Renal pelvis (tissue), 4 donors: ENCODE results near the gene TMEM117. TPM values are rescaled to one million over a fixed set of nuclear protein-coding genes. Genes with fewer than 3 reads are reported as not detected.

Experiments
- DNase-seq: peaks from one replicate; pipeline ENCODE4 v3.0.0-alpha.2; 2013
- polyA plus RNA-seq, 3 donors: library from polyadenylated mRNA; unstranded; fragments of 120-200 nt; gene quantifications; one replicate each; pipeline ENCODE4 v1.2.1, GENCODE V29; 2013; ENCODE audit not compliant: insufficient read length in 3 of 3

The TMEM117 gene
- polyA plus RNA-seq, 3 donors = 9.1 to 12.7 (median 12.7) TPM

DNA sequence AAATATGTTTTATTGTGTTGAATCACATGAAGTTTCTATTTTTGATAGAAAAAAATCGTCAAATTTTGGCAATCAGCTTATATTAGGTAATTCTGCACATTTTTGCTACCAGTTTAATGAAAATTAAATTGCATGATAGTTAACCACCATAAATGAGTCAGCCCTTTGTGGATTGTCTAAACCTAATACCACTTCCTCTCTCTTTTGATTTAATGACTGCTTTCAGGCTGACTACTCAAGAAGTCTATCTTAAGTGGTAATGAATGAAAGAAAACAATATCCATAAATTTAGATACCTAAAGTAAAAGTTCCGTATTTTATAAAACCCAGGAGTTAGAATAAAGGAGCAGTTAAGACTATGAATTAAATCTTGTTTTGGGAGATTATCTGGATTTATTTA lies 450.5 kb downstream of the TMEM117 start:
- DNase-seq = no peak

DNA sequence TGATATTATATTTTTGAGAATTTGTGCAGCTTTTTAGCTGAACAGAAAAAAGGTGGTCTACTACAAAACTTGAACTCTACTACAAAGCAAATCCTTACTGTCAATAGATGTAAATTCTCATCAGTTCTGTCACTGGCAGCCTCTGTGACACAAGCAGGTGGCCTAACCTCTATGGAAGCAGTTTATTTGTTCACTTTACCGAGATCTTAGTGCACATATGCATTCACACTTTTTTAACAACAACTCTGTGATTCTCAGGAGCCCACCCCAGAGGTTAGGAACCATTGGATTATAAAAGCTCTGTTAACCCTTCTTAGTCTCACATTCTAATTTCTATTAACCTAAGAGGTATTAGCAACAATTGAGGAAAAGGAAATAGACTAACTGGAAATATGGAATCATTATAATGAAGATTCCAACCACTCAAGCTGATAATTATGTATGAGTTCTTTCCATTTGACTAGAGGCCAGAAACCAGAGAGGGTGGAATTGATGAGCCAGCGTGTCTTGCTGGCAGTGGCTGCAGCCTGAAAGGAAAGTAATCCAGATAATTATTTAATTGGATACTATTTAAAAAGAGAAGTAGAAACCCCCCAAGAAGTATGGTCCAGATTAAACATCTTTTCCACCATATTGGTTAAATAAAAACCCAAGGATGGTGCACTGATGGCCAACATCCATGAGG lies 451.1 kb downstream of the TMEM117 start:
- no peak for DNase-seq

DNA sequence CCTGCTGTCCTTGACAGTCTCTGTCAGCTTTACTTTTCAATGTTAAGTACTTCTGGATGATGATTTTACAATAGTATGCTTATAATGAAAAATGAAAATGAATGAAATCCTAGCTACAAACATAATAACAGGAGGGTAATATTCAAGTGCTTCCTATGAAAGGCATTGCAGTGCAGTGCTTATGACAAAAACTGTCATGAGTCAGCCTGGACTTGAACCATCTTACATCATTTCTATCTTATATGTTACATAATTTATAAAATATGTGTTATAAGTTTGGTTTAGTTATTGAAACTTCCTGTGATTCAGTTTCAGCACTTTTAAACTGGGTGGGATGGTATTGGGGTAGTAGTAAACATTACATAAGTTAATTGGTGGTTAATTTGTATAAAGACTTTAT lies 451.7 kb downstream of the TMEM117 start:
- DNase-seq = no peak

GRCh38 chr12:44294649-44295048 lies 458.8 kb downstream of the TMEM117 start:
- no peak for DNase-seq

- DNase-seq = no peak
Observed at GRCh38 chr12:44295958-44296623, 460.2 kb downstream of the TMEM117 start.

DNA sequence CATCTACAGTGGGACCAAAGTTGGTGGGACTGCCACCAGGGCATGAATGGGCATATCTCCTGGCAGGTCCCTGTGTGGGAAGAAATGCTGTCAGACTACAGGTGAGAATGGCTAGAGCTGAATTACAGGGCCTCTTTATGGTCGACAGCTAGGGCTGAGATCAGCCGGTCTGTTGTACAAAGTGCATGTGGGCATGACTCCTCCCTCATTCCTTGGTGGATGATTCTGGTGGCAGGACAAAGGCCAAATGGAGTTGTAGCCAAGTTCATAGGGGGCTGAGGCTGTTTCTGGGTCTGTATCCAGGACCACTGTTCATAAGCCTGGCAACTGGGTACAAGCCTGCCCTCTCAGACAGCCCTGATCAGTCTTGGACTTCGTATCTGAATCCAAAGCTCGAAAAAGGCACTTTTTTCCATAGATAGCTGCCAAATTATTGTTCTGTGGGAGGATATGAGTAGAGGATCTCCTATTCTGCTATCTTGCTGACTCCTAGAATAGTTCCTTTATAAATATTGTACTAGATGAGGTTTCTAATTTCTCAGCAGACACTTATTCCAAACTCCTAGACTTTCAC lies 460.8 kb downstream of the TMEM117 start:
- DNase-seq = no peak

DNA sequence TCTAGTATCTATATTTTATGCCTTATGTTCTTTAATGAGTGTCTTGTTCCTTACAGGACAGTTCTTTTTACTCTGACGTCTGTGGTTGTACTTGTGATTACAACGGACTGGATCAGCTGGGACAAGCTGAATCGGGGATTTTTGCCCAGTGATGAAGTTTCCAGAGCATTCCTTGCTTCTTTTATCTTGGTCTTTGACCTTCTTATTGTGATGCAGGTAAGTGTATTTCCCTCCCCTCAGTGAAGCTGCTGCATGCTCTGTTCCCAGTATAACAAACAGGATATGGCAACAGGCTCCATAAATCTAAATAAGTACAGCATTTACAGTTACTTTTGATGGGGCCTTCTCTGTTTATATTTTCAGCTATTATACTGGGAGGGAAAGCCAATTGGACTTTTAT lies 463.6 kb downstream of the TMEM117 start:
- DNase-seq = no peak

DNA sequence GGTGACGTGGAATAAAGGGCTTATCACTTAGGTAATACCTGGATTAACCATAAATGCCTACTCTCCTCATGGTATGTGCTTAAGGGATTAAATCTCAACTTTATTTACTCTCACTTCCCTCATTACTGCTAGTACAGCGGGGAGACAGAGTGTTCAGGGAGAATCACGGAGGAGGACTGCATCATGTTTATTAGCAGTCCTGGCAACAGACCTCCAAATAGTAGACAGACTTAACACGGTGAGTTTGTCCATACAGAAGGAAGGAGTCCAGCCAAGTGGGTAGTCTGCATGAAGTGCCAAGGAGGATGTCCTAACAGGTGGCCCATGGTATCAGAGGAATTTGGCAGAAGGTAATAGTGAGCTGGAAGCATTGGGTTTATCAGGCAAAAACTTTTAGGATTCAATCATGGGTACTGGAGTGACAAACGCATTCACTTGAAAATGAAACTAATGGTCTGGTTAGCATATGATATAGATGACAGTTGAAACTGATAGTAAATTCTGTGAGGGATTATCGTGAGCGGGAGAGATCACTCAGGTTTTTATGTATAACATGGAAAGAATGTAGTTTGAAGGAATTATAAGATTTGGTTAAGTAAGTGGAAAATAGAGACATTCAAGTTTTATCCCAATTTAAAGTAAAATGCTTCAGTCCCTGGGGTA lies 471.8 kb downstream of the TMEM117 start:
- DNase-seq = no peak

- no peak for DNase-seq
Observed at GRCh38 chr12:44313188-44313587, 477.3 kb downstream of the TMEM117 start.

DNA sequence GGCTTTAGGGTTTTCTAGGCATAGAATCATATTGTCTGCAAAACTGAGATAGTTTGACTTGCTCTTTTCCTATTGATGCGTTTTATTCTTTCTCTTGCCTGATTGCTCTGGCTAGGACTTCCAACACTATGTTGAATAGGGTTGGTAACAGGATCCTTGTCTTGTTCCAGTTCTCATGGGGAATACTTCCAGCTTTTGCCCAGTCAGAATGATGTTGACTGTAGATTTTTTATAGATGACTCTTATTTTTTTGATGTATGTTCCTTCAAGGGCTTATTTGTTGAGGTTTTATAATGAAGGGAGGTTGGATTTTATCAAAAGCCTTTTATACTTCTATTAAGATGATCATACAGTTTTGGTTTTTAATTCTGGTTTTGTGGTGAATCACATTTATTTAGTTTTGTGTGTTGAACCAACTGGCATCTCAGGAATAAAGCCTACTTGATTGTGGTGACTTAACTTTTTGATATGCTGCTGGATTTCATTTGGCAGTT lies 478.2 kb downstream of the TMEM117 start:
- no peak for DNase-seq

DNA sequence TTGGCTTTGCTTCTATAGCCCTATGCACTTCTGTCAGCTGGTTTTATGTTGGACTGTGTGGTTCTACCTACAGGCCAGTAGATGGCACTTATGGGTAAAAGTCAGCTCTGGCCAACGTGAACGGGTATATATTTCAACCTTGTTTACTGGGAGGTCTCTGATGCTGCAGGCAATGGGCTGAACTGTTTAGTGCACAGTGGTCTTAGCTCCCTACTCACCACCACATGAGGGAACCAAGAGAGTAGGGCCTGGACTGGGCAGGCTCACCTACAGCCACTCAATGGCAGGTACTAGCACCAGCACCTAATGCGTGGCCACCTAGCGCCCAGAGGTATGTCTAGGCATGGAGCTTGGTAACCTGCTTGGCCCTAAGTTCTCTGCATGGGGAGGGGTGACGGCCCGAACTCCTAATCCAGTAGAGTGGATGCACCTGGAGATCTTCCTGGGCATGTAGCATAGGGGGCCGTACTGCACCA lies 481.8 kb downstream of the TMEM117 start:
- peak; percentile 27 for DNase-seq

- DNase-seq = no peak
Observed at GRCh38 chr12:44331269-44331668, 495.4 kb downstream of the TMEM117 start.

- DNase-seq = no peak
Observed at GRCh38 chr12:44334347-44334746, 498.5 kb downstream of the TMEM117 start.

DNA sequence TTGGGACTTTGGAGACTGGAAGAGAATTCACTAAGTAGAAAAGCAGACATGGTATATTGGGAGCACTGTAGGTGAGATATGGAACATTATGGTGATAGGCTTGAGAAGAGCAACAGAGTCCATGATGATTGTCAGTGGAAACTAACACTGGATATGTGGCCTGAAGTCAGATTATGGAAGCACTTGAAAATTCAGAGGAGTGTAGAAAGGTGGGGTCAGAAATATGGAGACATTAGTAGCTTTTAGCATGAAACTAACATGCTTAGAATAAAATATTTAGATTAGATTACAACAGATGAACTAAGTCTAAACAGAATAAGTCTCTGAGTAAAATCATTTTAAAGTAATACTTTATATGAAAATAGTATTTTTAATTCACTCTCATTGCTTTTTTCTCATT lies 499.1 kb downstream of the TMEM117 start:
- no peak for DNase-seq

- no peak for DNase-seq
Observed at GRCh38 chr12:44336577-44336976, 500.7 kb downstream of the TMEM117 start.

DNA sequence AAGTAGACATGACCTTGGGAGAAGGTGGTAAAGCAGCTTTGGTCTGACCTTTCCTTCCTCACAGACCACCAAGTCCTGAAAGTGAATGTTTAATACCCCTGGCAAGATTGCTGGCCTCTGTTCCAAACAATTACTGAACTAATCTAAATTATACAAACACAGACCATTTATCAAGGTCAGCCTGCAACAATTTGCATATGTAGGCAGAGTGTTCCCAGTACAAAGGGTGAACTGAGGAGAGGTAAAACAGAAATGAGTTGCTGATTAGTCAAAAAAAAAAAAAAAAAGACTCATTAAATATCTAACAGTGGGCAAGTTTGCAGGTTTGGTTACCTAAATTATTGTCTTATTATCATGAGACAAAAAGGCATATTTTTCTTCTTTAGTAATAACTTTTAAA lies 506.5 kb downstream of the TMEM117 start:
- peak; percentile 20 for DNase-seq

DNA sequence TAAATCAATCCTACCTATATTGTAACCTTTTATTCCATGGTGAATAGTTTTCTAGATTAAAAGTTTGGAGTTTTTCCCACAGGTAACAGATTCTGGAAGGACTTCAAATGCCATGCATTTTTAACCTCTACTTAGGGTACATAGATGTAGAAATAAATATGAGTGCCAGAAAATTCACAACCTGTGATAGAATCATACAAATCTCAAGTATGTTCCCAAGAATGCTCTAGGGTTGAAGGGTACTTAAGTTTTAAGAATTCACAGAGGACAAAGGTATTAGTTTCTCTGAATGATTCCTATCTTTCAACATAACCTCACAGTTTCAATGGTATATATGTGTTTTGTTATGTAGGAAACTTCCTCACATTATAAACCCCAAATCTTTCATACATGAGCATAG lies 511.3 kb downstream of the TMEM117 start:
- no peak for DNase-seq

GRCh38 chr12:44357494-44357893 lies 521.6 kb downstream of the TMEM117 start:
- DNase-seq = no peak

GRCh38 chr12:44358636-44359035 lies 522.8 kb downstream of the TMEM117 start:
- DNase-seq = no peak

DNA sequence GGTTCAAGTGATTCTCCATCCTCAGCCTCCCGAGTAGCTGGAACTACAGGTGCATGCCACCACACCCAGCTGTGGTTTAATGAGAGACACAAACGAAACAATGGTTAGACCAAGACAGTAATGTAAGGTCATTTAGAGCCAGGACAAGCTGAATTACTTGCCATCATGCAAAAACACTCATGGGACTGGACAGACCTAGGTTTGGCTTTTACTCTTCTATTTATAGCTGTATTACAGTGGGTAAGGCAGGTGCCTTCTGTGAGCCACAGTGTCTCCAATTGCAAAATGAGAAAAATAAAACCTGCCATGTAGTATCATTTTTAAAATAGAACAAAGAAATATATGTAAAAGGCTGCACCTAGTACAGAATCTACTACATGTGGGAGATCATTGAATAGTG lies 527.1 kb downstream of the TMEM117 start:
- no peak for DNase-seq

DNA sequence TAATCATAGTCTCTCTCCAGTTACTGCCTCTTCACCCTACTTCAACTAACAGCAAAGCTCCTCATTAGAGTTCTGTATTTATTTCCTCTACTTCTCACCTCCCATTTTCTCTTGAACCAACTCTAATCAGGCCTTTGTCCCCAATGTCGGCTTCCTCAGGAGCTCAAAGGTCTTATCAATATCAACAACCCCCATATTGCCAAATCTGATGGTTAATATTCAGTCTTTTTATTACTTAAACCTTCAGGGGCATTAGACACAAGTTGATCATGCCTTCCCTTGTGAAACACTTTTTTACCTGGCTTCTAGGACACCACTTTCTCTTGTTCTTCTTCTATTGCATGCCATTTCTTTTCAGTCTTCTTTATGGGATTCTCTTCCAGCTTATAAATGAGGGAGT lies 531.3 kb downstream of the TMEM117 start:
- DNase-seq = no peak

DNA sequence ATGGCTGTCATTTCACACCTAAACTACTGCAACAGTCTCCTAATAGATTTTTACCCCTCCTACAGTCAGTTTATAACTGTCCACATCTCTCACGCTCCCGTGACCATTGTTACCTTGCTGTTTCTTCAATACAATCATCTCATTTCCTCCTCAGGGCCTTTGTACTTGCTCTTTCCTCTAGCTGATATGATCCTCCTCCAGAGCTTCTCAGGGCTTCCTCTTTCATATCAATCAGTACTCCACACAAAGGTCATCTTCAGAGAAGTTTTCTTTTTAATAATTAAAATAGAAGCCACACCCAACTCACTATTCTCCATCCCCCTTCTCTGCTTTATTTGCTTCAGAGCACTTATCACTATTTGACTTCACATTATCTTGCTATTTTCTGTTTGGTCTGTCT lies 532.0 kb downstream of the TMEM117 start:
- no peak for DNase-seq

- DNase-seq = no peak
Observed at GRCh38 chr12:44369998-44370397, 534.1 kb downstream of the TMEM117 start.
